Heart left ventricle (tissue), 13 donors: ENCODE results near the gene TCP1.

Experiments used
- CTCF ChIP-seq, 12 donors: fragments of 200-600 bp; sonication (generic) in 4 of 12; IDR thresholded peaks; one replicate each; pipeline versions ENCODE4 v1.5.0 to v1.8.0; 2018 to 2022; ENCODE audit warnings: antibody characterized with exemption in 12 of 12, mild to moderate bottlenecking in 5 of 12
- POLR2A ChIP-seq, 2 donors: fragments of 450-650 bp; IDR thresholded peaks; one replicate each; pipeline ENCODE4 v1.6.1; 2017; ENCODE audit warnings: antibody characterized with exemption in 2 of 2, mild to moderate bottlenecking in 2 of 2, moderate library complexity in 2 of 2
- donor health status: ischemic (EF 13 %, LVEDD 7.1; RV severe dilation, severe dysfunction).
- donor health status: DM: no; HTN: yes; CAD: no.
- donor health status: DM: no; HTN: no; CAD: no.
- donor health status: ischemic (EF 25% LVEDD 6.9; RV normal size, moderate dysfunction).
- donor health status: ischemic (EF 25% LVEDD 5.7; RV mildly dilated, moderate dysfunction).
- donor health status: ischemic (EF 35%, LVEDD 5.7; RV mildly dilated, moderate dysfunction).
- donor health status: nonischemic (EF 11% LVEDD 7.7; RV severe dilation, severe dysfunction).
- donor health status: DM: yes; HTN: yes; CAD: no.
- donor health status: PGD.
- donor health status: ischemic (EF 29% LVEDD 5.4; RV normal size, mild dysfunction).
- donor health status: nonischemic (EF 23%, LVEDD 6.1; RV moderate dilation, normal function).

GRCh38 chr6:159831373-159831679 is 41.9 kb upstream of the TCP1 start:
- no peak for TF ChIP-seq POLR2A (IDR thresholded peaks at IDR 0.05)
- TF ChIP-seq CTCF (IDR thresholded peaks at IDR 0.05) = no peak
